Stimulated activated CD4-positive, alpha-beta T cell treated with anti-CD3 and anti-CD28 coated beads, Interleukin-15, amount 100 ng/mL, for 48 hours (primary cell): Measurements from ENCODE around the gene DAZAP1.

ENCODE experiments used
- DNase-seq, 2 donors: peaks; one replicate each; pipeline ENCODE4 v3.0.0-alpha.2; 2020; ENCODE audit warnings: low read depth in 2 of 2

Gene DAZAP1

DNA sequence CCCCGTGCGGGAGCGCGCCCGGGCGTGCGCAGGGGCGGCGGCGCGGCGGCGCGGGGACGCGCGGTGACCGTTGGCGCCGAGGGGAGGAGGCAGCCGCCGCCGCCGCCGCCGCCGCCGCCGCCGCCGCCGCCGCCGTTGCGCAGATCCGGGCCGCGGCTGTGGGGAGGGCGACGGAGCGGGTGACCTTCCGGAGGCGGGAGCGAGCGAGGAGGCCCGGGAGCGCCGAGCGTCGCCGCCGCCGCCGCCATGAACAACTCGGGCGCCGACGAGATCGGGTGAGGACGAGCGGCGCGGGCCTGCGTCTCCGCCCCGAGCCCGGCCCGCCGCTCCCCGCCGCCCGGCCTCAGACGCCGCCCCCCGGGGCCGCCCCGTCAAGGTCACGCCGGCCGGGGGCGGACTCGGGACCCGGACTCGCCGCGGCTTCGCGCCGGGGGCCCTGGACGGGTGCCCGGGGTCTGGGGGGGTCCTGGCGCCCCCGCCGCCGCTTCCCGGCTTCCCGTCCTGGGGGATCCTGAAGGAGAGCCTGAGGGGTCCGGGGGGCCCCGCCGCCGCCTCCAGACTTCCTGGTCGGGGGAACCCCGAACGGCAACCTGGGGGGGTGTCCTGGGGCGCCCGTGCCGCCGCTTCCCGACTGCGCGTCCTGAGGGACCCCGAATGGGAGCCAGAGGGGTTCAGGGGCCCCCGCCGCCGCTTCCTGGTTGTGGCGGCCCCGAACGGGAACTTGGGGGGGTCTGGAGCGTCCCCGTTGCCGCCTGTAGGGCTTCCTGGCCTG lies at the start of gene DAZAP1:
DAZAP1 (plus strand) TSS at position 59 of the 772 bp plus-strand sequence; CDS start at position 247, 188 bp downstream.
- no peak for DNase-seq

DNA sequence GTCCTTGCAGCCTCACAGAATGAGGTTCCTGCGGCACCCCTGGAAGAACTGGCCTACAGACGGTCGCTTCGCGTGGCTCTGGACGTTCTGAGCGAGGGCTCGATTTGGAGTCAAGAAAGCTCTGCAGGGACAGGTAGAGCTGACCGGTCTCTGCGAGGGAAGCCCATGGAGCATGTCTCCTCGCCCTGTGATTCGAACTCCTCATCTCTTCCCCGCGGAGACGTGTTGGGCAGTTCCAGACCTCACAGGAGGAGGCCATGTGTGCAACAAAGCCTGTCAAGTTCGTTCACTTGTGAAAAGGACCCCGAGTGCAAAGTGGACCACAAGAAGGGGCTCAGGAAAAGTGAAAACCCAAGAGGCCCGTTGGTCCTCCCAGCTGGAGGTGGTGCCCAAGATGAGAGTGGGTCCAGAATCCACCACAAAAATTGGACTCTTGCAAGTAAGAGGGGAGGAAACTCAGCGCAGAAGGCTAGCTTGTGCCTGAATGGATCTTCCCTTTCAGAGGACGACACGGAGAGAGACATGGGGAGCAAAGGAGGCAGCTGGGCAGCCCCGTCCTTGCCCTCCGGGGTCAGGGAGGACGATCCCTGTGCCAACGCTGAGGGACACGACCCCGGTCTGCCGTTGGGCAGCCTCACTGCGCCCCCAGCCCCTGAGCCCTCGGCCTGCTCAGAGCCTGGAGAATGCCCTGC lies 47.1 kb upstream of the DAZAP1 start:
- DNase-seq = no peak

DNA sequence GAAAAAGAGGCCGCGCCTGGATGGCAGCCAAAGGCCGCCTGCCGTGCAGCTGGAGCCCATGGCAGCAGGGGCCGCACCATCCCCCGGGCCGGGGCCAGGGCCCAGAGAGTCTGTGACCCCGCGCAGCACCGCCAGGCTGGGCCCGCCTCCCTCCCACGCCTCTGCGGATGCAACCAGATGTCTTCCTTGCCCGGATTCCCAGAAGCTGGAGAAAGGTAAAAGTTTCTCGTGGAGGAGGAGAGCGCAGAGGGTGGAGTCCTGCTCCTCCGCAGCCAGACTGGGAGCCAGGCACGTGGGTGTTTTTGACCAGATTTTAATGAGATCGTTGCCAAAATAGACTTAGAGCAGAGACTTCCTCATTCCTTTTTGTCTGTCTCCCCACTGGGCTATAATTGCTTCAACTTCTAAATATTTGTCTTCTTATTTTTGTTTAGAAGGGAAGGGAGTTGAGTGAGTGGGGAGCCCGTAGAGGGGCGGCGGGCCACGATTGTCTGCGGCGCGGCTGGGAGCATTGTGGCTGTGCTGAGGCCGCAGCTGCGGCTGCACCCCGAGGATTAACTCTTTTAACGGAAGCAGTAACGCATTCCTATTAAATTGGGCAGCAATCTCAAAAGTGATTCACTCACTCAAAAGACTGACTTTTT lies 46.4 kb upstream of the DAZAP1 start:
- no peak for DNase-seq

DNA sequence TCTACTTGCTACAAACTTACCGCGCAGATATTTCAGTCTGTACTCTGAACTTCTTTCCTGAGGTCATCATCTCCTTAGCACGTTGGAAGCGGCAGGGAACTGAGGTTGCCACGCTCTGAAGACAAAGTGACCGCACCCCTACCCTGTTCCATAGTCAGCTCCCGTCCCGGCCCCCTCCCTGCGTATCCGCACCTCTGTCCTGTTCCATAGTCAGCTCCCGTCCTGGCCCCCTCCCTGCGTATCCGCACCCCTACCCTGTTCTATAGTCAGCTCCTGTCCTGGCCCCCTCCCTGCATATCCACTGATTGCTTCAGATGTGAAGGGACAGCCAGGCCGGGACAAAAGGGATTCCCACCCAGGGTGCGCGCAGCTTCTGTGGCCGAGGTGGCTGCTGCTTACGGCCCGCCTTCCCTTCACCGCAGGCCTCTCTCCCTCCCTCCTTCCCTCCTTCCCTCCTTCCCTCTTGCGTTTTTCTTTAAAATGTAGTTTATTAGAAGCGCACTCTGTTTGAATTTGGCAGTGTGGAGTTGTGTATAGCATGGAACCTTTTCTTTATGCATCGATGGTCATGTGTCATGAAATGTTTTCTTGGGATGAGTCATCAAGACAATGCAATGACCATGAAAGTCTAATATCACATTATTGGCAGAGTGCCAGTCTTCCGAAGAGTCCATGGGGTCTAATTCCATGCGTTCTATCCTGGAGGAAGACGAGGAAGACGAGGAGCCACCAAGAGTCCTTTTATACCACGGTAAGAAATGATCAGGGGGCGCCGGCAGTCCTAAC lies 45.6 kb upstream of the DAZAP1 start:
- DNase-seq = no peak

DNA sequence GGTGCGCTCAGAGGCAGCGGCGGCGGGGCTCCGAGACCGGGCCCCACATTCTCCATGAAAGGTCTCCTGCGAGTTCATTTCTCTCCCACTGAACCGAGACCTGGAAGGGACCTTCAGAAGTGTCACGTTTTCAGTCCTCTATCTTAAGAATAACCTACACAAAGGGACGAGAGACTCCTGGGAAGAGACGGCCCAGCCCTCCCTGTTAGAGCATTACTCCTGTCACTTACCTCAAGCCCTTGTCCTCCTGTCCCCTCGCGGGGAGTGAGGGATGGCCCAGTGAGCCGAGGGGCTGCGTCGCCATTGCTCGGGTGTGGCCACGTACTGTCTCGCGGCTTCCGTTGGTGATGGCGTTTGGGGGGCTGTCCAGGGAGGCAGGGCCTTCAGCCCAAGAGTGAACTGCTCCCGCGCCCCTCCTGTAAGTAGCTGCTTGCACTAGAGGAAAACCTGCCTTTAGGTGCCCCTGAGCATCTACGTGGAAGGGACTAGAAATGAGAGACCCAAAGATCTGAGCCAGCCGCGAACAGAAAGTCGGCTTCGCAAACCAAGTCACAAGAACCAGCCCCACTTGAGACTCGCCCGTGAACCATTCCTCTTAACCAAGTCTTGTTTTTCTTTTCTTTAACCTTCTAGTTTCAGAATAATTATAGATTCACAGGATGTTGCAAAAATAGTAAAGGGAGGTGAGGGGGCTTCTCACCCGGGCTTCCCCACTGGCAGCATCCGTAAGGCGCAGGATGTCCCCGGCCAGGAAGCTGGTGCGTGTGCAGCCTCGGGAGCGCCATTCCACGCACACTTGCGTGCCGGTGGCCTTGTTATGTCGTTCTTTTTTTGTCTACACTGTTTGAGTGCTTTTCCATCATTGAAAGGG lies 44.8 kb upstream of the DAZAP1 start:
- DNase-seq = no peak

DNA sequence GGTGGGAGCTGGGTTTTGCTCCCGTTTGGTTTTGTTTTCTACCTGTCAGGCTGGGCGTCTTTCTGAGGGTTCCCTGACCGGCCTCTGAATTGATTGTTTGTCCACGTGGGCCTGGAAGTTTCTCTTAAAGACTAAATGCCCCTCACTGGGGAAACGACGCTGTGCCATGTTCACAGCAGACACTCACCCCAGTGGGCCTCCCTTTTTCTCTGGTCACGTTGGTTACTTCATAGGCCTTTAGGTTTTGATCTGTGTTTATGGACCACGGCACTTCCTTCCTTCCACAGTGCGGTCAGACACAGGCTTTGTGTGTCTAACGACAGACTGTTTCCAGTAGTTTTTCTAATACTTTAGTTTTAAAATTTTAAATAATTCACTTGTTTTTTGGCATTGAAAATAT lies 43.8 kb upstream of the DAZAP1 start:
- no peak for DNase-seq

DNA sequence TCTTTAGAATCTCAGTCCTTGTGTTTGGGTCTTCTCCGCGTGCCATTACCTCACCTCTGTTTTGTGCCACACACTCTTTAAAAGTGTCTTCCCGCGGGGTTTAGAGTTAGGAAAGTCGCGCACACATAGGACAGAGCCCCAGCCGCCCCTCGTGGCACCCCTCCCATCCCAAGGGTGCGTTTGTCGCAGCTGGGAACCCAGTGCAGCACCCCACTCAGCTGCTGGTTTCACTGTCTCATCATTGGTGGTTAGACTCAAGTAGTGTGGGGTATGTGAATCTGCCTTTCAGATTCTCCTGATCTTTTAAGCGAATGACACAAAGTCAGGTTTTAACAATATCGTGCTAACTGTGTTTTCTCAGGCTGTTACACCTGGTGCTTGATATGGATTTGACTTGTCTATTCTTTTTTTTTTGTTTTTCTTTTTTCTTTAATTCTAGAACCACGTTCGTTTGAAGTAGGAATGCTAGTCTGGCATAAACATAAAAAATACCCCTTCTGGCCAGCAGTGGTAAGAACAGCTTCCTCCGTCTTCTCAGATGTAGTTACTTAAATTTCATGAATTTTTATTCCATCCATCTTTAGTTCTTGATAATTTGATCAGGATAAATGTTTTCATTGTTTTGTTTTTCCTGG lies 43.2 kb upstream of the DAZAP1 start:
- no peak for DNase-seq

DNA sequence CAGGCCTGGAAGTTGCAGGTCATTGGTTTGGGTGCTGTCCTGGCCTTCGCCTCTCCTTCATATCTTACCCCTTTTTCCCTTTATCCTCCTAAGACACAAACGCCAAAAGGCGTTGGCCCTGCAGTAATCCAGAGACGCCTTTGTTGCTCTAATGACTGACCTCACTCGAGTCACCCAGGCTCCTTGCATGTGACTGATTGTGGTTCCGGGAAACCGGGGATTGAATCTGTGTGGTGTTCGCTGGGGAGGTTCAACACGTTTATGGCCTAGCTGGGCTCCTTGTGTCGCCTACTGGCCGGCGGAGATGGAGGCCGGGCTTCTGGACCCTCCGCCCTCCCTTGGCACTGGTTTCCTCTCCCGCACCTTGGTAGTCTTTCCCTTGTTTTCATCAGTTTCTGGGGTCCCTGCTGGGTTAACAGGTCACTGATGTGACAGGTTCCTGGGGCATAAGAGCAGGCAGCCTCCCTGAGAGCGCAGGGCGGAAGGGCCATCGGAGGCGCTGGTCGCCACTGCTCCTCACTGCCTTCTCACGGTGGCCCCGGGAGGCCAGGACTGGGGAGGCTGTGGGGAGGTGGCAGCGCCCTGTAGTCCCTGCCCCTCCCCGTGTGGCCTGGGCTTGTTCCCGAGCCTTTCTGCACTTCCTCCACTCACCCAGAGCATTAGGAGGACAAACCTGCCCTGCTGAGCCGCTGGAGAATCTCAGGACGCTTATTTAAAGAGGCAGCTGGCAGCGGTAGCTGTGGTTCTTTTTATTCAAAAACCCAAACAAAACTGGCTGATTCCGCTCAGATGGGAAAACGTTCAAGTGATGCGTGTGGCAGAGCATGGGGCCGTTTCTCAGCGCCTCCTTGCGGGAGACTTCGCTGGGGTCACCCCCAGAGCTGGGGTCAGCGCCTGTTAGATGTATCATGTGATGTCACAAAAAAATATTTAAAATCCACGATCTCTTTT lies 41.8 kb upstream of the DAZAP1 start:
- DNase-seq = no peak

DNA sequence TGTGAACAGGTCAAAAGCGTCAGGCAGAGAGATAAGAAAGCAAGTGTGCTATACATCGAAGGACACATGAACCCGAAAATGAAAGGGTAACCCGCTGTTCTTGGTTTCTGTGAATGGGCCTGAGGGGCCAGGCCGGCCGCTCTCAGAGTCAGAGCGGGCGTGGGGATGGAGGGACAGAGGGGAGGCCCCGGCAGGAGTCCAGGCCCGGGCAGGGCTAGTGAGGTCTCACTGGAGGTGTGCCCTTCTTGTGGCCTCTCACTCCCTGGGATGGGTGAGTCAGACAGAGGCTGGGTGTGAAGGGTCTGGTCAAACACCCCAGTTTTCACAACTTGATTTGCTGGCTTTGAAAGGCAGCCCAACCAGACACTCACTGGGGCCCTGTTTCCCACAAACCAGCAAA lies 41.1 kb upstream of the DAZAP1 start:
- no peak for DNase-seq

DNA sequence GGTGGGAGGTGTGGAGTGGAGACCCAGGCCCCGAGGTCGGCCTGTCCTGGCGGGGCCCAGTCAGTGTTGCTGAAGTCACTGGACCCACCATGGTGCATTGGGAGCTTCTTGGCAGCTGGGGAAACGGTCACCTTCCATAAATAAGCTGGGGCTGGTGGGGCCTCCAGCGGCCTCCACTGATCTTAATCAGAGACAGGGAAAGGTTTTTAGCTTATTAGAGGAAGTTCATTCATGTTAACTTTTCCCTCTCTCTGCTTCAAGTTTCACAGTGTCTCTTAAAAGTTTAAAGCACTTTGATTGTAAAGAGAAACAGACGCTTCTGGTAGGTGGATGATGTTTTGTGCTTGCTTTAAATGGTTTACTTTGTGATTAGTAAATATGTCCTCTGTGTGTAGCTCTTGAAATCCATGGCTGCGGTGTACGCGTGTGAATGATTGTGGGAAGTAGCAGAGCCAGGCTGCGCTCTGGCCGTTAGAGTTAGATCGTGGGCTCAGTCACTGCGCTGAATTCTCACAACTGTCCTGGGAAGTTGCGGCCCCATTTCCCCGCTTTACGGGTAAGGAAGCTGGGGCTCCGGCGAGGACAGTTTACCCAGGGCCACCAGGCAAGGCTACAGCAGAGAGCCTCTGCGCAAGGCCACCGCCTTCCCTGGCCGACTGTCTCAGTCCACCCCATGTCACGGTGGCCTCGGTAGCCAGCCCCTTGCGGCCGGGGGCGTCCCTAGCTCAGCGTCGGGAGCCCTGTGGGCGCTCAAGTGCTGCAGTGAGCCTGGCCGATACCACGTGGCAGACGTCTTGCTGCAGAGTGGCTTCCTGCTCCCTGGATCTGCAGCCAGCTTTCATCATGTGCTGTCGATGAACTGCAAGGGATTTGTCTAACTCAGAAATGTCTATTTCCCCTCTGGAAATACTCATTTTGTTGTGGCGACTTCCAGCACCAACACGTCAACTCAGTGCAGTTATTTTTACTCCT lies 40.2 kb upstream of the DAZAP1 start:
- no peak for DNase-seq

DNA sequence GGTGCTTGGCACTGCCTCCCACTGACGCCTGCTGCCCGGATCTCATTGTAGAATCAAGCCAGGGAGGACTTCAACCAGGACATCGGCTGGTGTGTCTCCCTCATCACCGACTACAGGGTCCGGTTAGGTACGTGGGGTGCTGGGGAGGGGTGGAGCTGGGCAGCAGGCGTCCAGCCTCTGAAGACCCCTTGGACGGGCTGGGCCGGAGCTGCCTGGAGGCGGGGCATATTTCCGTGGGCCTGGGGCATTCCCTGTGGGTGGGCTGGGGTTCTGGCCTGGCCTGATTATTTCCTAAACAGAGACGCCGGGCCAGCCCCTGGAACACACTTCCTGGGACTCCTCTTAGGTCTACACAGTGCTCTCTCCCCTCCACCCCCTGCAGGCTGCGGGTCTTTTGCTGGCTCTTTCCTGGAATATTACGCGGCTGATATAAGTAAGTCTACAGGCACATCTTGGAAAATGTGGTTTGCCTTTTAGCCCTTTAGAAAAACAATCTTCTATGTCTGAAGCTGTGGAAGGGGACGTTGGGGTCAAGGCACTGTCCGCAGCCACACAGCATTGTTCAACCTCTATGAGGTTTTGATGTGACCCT lies 38.1 kb upstream of the DAZAP1 start:
- no peak for DNase-seq

DNA sequence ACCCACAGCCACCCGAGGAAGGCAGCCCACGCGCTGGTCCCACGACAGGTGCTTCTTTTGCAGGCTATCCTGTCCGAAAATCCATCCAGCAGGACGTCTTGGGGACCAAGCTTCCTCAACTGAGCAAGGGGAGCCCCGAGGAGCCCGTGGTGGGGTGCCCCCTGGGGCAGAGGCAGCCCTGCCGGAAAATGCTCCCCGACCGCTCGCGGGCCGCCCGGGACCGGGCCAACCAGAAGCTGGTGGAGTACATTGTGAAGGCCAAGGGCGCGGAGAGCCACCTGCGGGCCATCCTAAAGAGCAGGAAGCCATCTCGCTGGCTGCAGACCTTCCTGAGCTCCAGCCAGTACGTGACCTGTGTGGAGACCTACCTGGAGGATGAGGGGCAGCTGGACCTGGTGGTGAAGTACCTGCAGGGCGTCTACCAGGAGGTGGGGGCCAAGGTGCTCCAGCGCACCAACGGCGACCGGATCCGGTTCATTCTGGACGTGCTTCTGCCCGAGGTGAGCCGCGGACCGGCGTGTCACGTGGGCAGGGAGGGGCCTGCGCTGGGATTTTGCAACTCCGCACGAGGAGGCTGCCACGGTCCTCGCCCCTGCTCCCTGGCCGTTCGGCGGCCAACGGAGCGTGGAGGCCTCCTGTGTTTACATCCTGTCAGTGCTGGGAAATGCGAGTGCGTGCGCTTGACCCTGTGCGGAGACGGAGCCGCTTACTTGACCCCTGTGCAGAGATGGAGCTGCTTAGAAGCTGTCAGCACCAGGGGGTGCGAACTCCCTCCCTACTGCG lies 36.6 kb upstream of the DAZAP1 start:
- DNase-seq = no peak

DNA sequence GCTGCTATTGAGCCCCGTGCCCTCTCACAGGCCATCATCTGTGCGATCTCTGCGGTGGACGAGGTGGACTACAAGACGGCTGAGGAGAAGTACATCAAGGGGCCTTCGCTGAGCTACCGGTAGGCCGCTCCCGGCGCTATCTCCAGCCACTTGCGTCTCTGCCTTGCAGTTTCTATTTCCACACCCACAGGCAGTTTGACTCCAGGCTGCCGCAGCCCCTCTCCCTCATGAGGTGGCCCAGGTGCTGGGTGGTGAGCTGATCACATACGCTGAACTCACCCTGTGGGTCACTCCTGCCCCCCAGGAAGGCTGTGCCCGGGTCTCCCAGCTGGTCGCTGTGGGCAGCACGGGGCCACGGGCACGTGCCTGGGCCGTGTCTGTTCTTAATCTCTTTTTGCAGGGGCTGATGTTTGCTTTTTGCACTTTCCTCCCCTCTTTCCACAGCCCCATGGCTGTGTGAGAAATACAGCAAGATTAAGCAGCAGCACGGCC lies 34.3 kb upstream of the DAZAP1 start:
- DNase-seq = no peak

DNA sequence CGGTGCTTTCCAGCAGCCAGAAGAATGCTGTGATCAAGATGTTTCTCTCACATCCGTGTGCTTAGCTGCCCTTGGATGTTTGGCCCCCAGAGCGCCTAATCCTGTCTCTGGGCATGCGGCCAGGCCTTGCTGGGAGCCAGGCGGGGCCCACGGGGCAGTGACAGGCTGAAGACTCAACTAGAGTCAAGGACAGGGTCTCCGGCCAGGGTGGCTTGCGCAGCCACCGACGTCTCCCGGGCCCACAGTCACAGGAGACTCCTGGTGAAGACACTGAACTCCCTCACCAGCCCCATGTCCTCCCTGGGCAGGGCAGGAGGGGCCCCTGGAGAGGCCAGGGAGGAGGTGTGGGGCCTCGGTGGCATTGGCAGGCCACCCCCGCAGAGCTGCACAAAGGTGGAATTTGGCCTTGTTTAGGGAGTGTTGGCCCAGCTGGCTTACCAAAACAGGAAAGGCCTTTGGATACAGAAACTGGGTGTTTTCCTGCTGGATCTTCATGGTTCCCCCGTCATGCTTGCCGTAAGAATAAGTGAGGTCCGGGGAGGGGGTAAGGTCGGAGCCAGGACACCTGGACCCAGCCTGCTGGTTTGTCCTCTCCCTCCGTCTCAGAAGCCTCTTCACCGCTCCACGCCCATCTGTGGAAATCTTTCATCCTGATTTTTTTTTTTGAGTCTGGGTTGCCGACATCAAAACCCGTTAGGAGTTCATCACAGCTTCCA lies 33.7 kb upstream of the DAZAP1 start:
- DNase-seq = no peak

DNA sequence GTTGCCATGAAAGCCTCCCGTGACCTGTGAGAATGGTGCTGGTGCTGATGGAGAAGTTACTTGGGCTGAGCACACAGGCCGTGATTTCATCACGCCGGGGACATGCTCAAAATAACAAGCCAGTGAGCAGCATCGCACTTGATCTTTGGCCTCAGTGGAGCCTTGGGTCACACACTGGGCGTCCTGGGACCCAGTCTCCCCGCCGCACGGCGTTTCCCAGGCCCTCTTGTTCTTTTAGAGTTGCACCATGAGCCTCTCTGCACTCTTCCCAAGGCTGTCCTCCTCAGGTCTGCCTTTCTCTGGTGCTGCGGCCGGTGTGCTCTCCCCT lies 33.2 kb upstream of the DAZAP1 start:
- no peak for DNase-seq

DNA sequence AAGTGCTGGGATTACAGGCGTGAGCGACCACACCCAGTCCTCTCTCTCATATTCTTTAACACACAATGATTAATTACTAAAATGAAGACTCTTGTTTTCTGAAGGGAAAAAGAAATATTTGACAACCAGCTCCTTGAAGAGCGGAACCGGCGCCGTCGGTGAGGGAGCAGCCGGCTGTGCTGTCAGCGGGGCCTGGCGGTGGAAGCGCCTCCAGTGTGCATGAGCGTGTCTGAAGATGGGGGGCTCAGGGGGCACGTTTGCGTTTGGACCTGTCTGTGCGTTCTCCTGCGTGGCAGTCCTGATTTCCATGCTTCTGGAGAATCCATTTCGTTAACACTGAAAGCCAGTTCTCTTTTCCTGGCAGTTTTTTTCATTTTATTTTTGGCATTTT lies 31.0 kb upstream of the DAZAP1 start:
- DNase-seq = no peak
